Small intestine (tissue), 7 donors: ENCODE data around the gene MAPK10. TPM values are rescaled to one million over a fixed set of nuclear protein-coding genes. Genes with fewer than 3 reads are reported as not detected.

ENCODE experiments used
- DNase-seq, 2 donors: peaks; one replicate each; pipeline versions ENCODE4 v3.0.0 to v3.0.0-alpha.2; 2013
- FAIRE-seq: peaks from 2 replicates; lab custom pipeline; 2012; peaks lifted over from hg19 to GRCh38; lab: Jason Lieb, UNC
- H3K27ac ChIP-seq, 3 donors: one replicate each; pipeline ENCODE4 v1.5.1; 2013; ENCODE audit warnings: low read length in 2 of 3, mild to moderate bottlenecking in 2 of 3, control low read depth in 1 of 3, inconsistent platforms in 1 of 3, low read depth in 1 of 3, moderate library complexity in 1 of 3
- H3K27me3 ChIP-seq, 3 donors: one replicate each; pipeline ENCODE4 v1.6.1; 2013; ENCODE audit warnings: low read length in 3 of 3, inconsistent platforms in 1 of 3; ENCODE audit not compliant: control insufficient read depth in 3 of 3, insufficient read depth in 3 of 3
- H3K36me3 ChIP-seq, 3 donors: one replicate each; pipeline ENCODE4 v1.6.1; 2013; ENCODE audit warnings: low read length in 3 of 3, inconsistent platforms in 1 of 3, low read depth in 1 of 3, mild to moderate bottlenecking in 1 of 3, moderate library complexity in 1 of 3; ENCODE audit not compliant: control insufficient read depth in 3 of 3, insufficient read depth in 2 of 3
- H3K4me1 ChIP-seq, 3 donors: one replicate each; pipeline ENCODE4 v1.6.1; 2013; ENCODE audit warnings: low read length in 2 of 3, inconsistent platforms in 1 of 3, low read depth in 1 of 3, mild to moderate bottlenecking in 1 of 3, moderate library complexity in 1 of 3; ENCODE audit not compliant: control insufficient read depth in 3 of 3, insufficient read depth in 2 of 3
- H3K4me3 ChIP-seq, 3 donors: one replicate each; pipeline ENCODE4 v1.5.1; 2013; ENCODE audit warnings: low read length in 3 of 3, control low read depth in 1 of 3, inconsistent platforms in 1 of 3, low read depth in 1 of 3, mild to moderate bottlenecking in 1 of 3, moderate library complexity in 1 of 3
- H3K9me3 ChIP-seq, 2 donors: one replicate each; pipeline ENCODE4 v1.6.1; 2013; ENCODE audit warnings: low read depth in 1 of 2, low read length in 1 of 2; ENCODE audit not compliant: control insufficient read depth in 2 of 2, insufficient read depth in 1 of 2
- WGBS, 3 donors: extraction: QIAGEN DNeasy Blood & Tissue Kit; methylation state at CpG; one replicate each; pipeline ENCODE4 v1.1.7; 2013; 5-methylcytosine and 5-hydroxymethylcytosine counted together
- polyA plus RNA-seq, 4 donors: library from polyadenylated mRNA; stranded (reverse) in 3 of 4; unstranded in 1 of 4; fragments of 200-250 nt in 3 of 4; fragments of 120-200 nt in 1 of 4; gene quantifications; one replicate each; pipeline versions ENCODE4 v1.2.1 to v1.2.3, GENCODE V29; 2013
- donor health status: healthy with polysubstance abuse.
- donor health status: control.
- donor health status: control.
- donor health status: Bipolar disorder and iron deficiency.
- donor health status: healthy.

The MAPK10 gene
- polyA plus RNA-seq, 4 donors = 0.22 to 8.9 (median 5.0) TPM

- WGBS, 3 donors = 94 to 96% (median 94%) methylated on average over 17 of the region's 17 CpGs
- H3K27ac ChIP-seq = no peak overlapping the region
- no peak for DNase-seq
- H3K36me3 ChIP-seq = no peaks in the 10 kb centered on the region
- no peaks in the 10 kb centered on the region for H3K27me3 ChIP-seq
- no peak for FAIRE-seq
- H3K4me3 ChIP-seq = no peak overlapping the region
- H3K4me1 ChIP-seq = no peaks in the 10 kb centered on the region
- H3K9me3 ChIP-seq = no peaks in the 10 kb centered on the region
Measured at GRCh38 chr4:85956293-85956945, 403.4 kb downstream of the MAPK10 start.

- DNase-seq = no peak
- Histone ChIP-seq H3K27ac (no peak overlapping the region), H3K4me3 (no peak overlapping the region), H3K36me3 (no peaks in the 10 kb centered on the region), H3K9me3 (no peaks in the 10 kb centered on the region), H3K27me3 (no peaks in the 10 kb centered on the region), H3K4me1 (no peaks in the 10 kb centered on the region)
- FAIRE-seq = no peak
Measured at GRCh38 chr4:85955620-85956292, 404.1 kb downstream of the MAPK10 start.

GRCh38 chr4:85953651-85954018 is 406.2 kb downstream of the MAPK10 start:
- H3K4me1 ChIP-seq = no peaks in the 10 kb centered on the region
- H3K27ac ChIP-seq = no peak overlapping the region
- FAIRE-seq (no peak), DNase-seq (peak in 1 of 2 donors; percentile 60)
- H3K27me3 ChIP-seq = no peaks in the 10 kb centered on the region
- H3K9me3 ChIP-seq = no peaks in the 10 kb centered on the region
- H3K4me3 ChIP-seq = no peak overlapping the region
- no peaks in the 10 kb centered on the region for H3K36me3 ChIP-seq
- 80 to 86% (median 84%) methylated on average over 3 of the region's 3 CpGs for WGBS, 3 donors

- WGBS, 3 donors = 72 to 76% (median 75%) methylated on average over 3 of the region's 3 CpGs
- H3K27me3 ChIP-seq = no peaks in the 10 kb centered on the region
Measured at GRCh38 chr4:85952972-85953650, 406.7 kb downstream of the MAPK10 start.

GRCh38 chr4:85952528-85952927 is 407.3 kb downstream of the MAPK10 start:
- FAIRE-seq = peak; percentile 23
- Histone ChIP-seq H3K4me1 (no peaks in the 10 kb centered on the region), H3K9me3 (no peaks in the 10 kb centered on the region), H3K36me3 (no peaks in the 10 kb centered on the region), H3K4me3 (no peak overlapping the region), H3K27ac (no peak overlapping the region), H3K27me3 (no peaks in the 10 kb centered on the region)
- 71 to 76% (median 75%) methylated on average over 3 of the region's 3 CpGs for WGBS, 3 donors
- DNase-seq = peak in 1 of 2 donors; percentile 24

More at GRCh38 chr4:85952972-85953650, 406.7 kb downstream of the MAPK10 start:
- H3K9me3 ChIP-seq = no peaks in the 10 kb centered on the region
- no peaks in the 10 kb centered on the region for H3K36me3 ChIP-seq
- FAIRE-seq = no peak
- no peak for DNase-seq
- no peak overlapping the region for H3K27ac ChIP-seq
- no peaks in the 10 kb centered on the region for H3K4me1 ChIP-seq
- no peak overlapping the region for H3K4me3 ChIP-seq

- FAIRE-seq (no peak), DNase-seq (no peak)
- Histone ChIP-seq H3K9me3 (no peaks in the 10 kb centered on the region), H3K36me3 (no peaks in the 10 kb centered on the region), H3K27ac (no peak overlapping the region), H3K27me3 (no peaks in the 10 kb centered on the region), H3K4me1 (no peaks in the 10 kb centered on the region), H3K4me3 (no peak overlapping the region)
- 92 to 93% (median 92%) methylated on average over 3 of the region's 3 CpGs for WGBS, 3 donors
Measured at GRCh38 chr4:85951099-85951498, 408.8 kb downstream of the MAPK10 start.

GRCh38 chr4:85946821-85947220 is 413.0 kb downstream of the MAPK10 start:
- Histone ChIP-seq H3K27ac (no peak overlapping the region), H3K27me3 (no peaks in the 10 kb centered on the region), H3K36me3 (no peaks in the 10 kb centered on the region), H3K4me1 (no peaks in the 10 kb centered on the region), H3K9me3 (no peaks in the 10 kb centered on the region), H3K4me3 (no peak overlapping the region)
- DNase-seq = no peak
- FAIRE-seq = no peak

GRCh38 chr4:85942107-85942506 is 417.7 kb downstream of the MAPK10 start:
- no peak overlapping the region for H3K4me3 ChIP-seq
- no peak overlapping the region for H3K27ac ChIP-seq
- no peaks in the 10 kb centered on the region for H3K9me3 ChIP-seq
- FAIRE-seq (no peak), DNase-seq (no peak)
- H3K4me1 ChIP-seq = peaks cover 0 to 4% (median 0%) of the 10 kb centered on the region in 3 donors
- WGBS, 3 donors = 86 to 92% (median 87%) methylated on average over 5 of the region's 5 CpGs
- H3K36me3 ChIP-seq = no peaks in the 10 kb centered on the region
- no peaks in the 10 kb centered on the region for H3K27me3 ChIP-seq
